ENCODE results near the gene COLGALT1. TPM values are rescaled to one million over a fixed set of nuclear protein-coding genes. Genes with fewer than 3 reads are reported as not detected.

COLGALT1 gene
- total RNA-seq, 2 donors from 2014 or later = 69.1 to 86.7 TPM

Other genes starting within 250 kb of the COLGALT1 start
- gene MRPL34, start 249.8 kb upstream of the COLGALT1 start, total RNA-seq = 10 to 100 TPM; 52.2 to 54.6 TPM
- gene DDA1, start 246.1 kb upstream of the COLGALT1 start, total RNA-seq = 10 to 100 TPM; 30.7 to 33.9 TPM
- 10 to 100 TPM in 1 of 2 donors, 1 to 10 TPM in 1; 9.8 to 10.0 TPM for gene ANO8, start 220.8 kb upstream of the COLGALT1 start, total RNA-seq
- 10 to 100 TPM; 12.7 to 15.8 TPM for gene GTPBP3, start 218.1 kb upstream of the COLGALT1 start, total RNA-seq
- 100 to 1,000 TPM; 151 to 181 TPM for gene PLVAP, start 178.3 kb upstream of the COLGALT1 start, total RNA-seq
- gene CCDC194, start 161.5 kb upstream of the COLGALT1 start, total RNA-seq = under 1 TPM in 1 of 2 donors, not detected in 1; 0.52 TPM
- gene BST2, start 150.0 kb upstream of the COLGALT1 start, total RNA-seq = 10 to 100 TPM; 37.8 to 82.9 TPM
- gene MVB12A, start 135.6 kb upstream of the COLGALT1 start, total RNA-seq = 10 to 100 TPM; 24.4 to 30.3 TPM
- gene TMEM221, start 107.0 kb upstream of the COLGALT1 start, total RNA-seq = under 1 TPM; 0.14 to 0.46 TPM
- not detected for gene NXNL1, start 94.7 kb upstream of the COLGALT1 start, total RNA-seq
- 10 to 100 TPM; 11.1 to 14.4 TPM for gene SLC27A1, start 85.1 kb upstream of the COLGALT1 start, total RNA-seq
- 10 to 100 TPM; 39.8 to 48.7 TPM for gene PGLS, start 44.0 kb upstream of the COLGALT1 start, total RNA-seq
- under 1 TPM; 0.14 to 0.60 TPM for gene UNC13A, start 132.7 kb downstream of the COLGALT1 start, total RNA-seq
- 10 to 100 TPM; 50.8 to 57.0 TPM for gene MAP1S, start 163.8 kb downstream of the COLGALT1 start, total RNA-seq
- gene FCHO1, start 195.8 kb downstream of the COLGALT1 start, total RNA-seq = 1 to 10 TPM; 2.0 to 2.1 TPM
- under 1 TPM in 1 of 2 donors, not detected in 1; 0.28 TPM for gene B3GNT3, start 239.5 kb downstream of the COLGALT1 start, total RNA-seq

Data from posterior vena cava (tissue), 2 donors.